K562 (cell line): ENCODE measurements around the gene THOC1. TPM values are rescaled to one million over a fixed set of nuclear protein-coding genes. Genes with fewer than 3 reads are reported as not detected.

Experiments
- ATAC-seq: fragments of 200-7000 bp; cut with Tn5 transposase; 3 replicates; pipeline ENCODE4 v1.9.1; 2020; ENCODE audit warnings: moderate library complexity
- BruUV-seq: library from RNA; stranded (reverse); fragments of 400-500 nt; replicated peaks from 2 replicates; lab custom pipeline; 2021; lab: Mats Ljungman, UMichigan
- CTCF ChIA-PET: fragments of 300-600 bp; formaldehyde crosslinking; extraction: SDS; loops from one replicate; lab custom pipeline; 2021; ENCODE audit warnings: low intra/inter-chr PET ratio; lab: Yijun Ruan, JAX
- POLR2A ChIA-PET: fragments of 300-600, 350-650 bp; sonication (Branson Sonifier 250); formaldehyde crosslinking; extraction: SDS; loops from one replicate; lab custom pipeline; 2021; ENCODE audit warnings: antibody characterized with exemption, inconsistent platforms; lab: Yijun Ruan, JAX
- DNase-seq, 4 experiments: peaks; one replicate each; pipeline versions ENCODE4 v3.0.0 to v3.0.0-alpha.2; 2011 to 2018; ENCODE audit warnings: low spot score in 3 of 4, mixed read lengths in 3 of 4; ENCODE audit errors: extremely low read depth in 1 of 4
- FAIRE-seq: peaks from 2 replicates; lab custom pipeline; 2011; peaks lifted over from hg19 to GRCh38; lab: Jason Lieb, UNC
- H2AFZ ChIP-seq: 2 replicates; pipeline ENCODE4 v1.6.0; 2011; ENCODE audit warnings: low read depth, low read length, control low read depth, inconsistent platforms
- H3K27ac ChIP-seq: fragments of 200-600 bp; 3 replicates; pipeline ENCODE4 v1.8.0; 2011; ENCODE audit warnings: low read depth, mild to moderate bottlenecking, control low read depth, inconsistent platforms, low read length, moderate library complexity, mixed read lengths; ENCODE audit errors: extremely low read depth
- H3K27me3 ChIP-seq, 2 experiments: fragments of 300-600 bp in 1 of 2; 2 replicates in 1 of 2; 3 replicates in 1 of 2; pipeline versions ENCODE4 v1.6.0 to v1.8.0; 2011; ENCODE audit warnings: inconsistent platforms in 2 of 2, low read length in 2 of 2, mild to moderate bottlenecking in 1 of 2, mixed read lengths in 1 of 2, moderate library complexity in 1 of 2; ENCODE audit not compliant: control insufficient read depth in 2 of 2, insufficient read depth in 2 of 2
- H3K36me3 ChIP-seq: fragments of 300-600 bp; 3 replicates; pipeline ENCODE4 v1.8.0; 2011; ENCODE audit warnings: mild to moderate bottlenecking, low read length, inconsistent platforms; ENCODE audit not compliant: control insufficient read depth, insufficient read depth
- H3K4me1 ChIP-seq, 2 experiments: fragments of 200-600 bp in 1 of 2; replicated peaks in 1 of 2; 2 replicates in 1 of 2; 3 replicates in 1 of 2; pipeline versions ENCODE4 v1.5.1 to v1.8.0; 2011; ENCODE audit warnings: inconsistent platforms in 2 of 2, low read length in 2 of 2, mild to moderate bottlenecking in 1 of 2, mixed read lengths in 1 of 2, moderate library complexity in 1 of 2; ENCODE audit not compliant: control insufficient read depth in 2 of 2, insufficient read depth in 2 of 2
- H3K4me2 ChIP-seq: 2 replicates; pipeline ENCODE4 v1.6.1; 2011; ENCODE audit warnings: low read length, control low read depth, inconsistent platforms, mixed read lengths; ENCODE audit not compliant: insufficient read depth
- H3K4me3 ChIP-seq: fragments of 200-600 bp; sonication (generic), shearing (Covaris generic); 2 replicates; pipeline ENCODE4 v1.5.1; 2016; ENCODE audit warnings: control low read depth, inconsistent platforms
- H3K79me2 ChIP-seq: fragments of 200-600 bp; 3 replicates; pipeline ENCODE4 v1.8.0; 2011; ENCODE audit warnings: low read length, inconsistent platforms; ENCODE audit not compliant: control insufficient read depth, insufficient read depth
- H3K9ac ChIP-seq, 2 experiments: 2 replicates each; pipeline versions ENCODE4 v1.6.0 to v1.6.1; 2011; ENCODE audit warnings: low read depth in 2 of 2, low read length in 2 of 2, control low read depth in 1 of 2, inconsistent platforms in 1 of 2, mild to moderate bottlenecking in 1 of 2, mixed read lengths in 1 of 2; ENCODE audit not compliant: insufficient read depth in 1 of 2
- H3K9me1 ChIP-seq: one replicate; pipeline ENCODE4 v1.6.0; 2011; ENCODE audit warnings: inconsistent platforms, mild to moderate bottlenecking, low read length, moderate library complexity; ENCODE audit not compliant: control insufficient read depth, insufficient read depth
- H3K9me3 ChIP-seq: replicated peaks from 2 replicates; pipeline ENCODE4 v1.5.1; 2011; ENCODE audit warnings: low read depth, low read length, inconsistent platforms; ENCODE audit not compliant: control insufficient read depth, insufficient read depth
- H4K20me1 ChIP-seq: replicated peaks from 2 replicates; pipeline ENCODE4 v1.6.1; 2011; ENCODE audit warnings: low read length, inconsistent platforms, mixed read lengths; ENCODE audit not compliant: control insufficient read depth, insufficient read depth
- BRCA1 ChIP-seq, 2 experiments: fragments of 450-650 bp in 1 of 2; sonication (generic) in 1 of 2; formaldehyde crosslinking in 1 of 2; IDR thresholded peaks; 2 replicates each; pipeline versions ENCODE4 v1.5.0 to v1.6.1; 2017 to 2020; ENCODE audit warnings: mild to moderate bottlenecking in 1 of 2, missing genetic modification reagents in 1 of 2
- GTF2E2 ChIP-seq: fragments of 200-800 bp; sonication (Bioruptor generic); IDR thresholded peaks from 2 replicates; pipeline ENCODE4 v1.6.1; 2016; ENCODE audit warnings: missing genetic modification characterization, missing compliant biosample characterization
- HDAC1 ChIP-seq, 2 experiments: fragments of 450-650 bp; IDR thresholded peaks; 2 replicates each; pipeline ENCODE4 v1.6.1; 2016 to 2017; ENCODE audit warnings: inconsistent platforms in 1 of 2, mild to moderate bottlenecking in 1 of 2, moderate library complexity in 1 of 2
- HDGF ChIP-seq: fragments of 450-650 bp; IDR thresholded peaks from 2 replicates; pipeline ENCODE4 v1.6.1; 2016
- HMBOX1 ChIP-seq: sonication (generic); IDR thresholded peaks from 2 replicates; pipeline ENCODE4 v1.6.1; 2016
- KLF10 ChIP-seq: fragments of 250-450 bp; sonication (Bioruptor Pico); IDR thresholded peaks from 2 replicates; pipeline ENCODE4 v1.6.1; 2021; ENCODE audit warnings: matching md5 sums
- MAX ChIP-seq: sonication (generic); formaldehyde crosslinking; IDR thresholded peaks from 2 replicates; pipeline ENCODE4 v1.9.0; 2022; ENCODE audit warnings: mild to moderate bottlenecking, missing genetic modification reagents
- RBBP5 ChIP-seq: fragments of 200-600 bp; sonication (generic); IDR thresholded peaks from 2 replicates; pipeline ENCODE4 v1.6.1; 2012; ENCODE audit warnings: borderline replicate concordance, mild to moderate bottlenecking, low read length, control low read depth, inconsistent platforms; ENCODE audit not compliant: insufficient read depth, poor library complexity, severe bottlenecking
- SMARCC2 ChIP-seq: fragments of 450-650 bp; IDR thresholded peaks from 2 replicates; pipeline ENCODE4 v1.6.1; 2017; ENCODE audit warnings: antibody characterized with exemption, moderate library complexity, mild to moderate bottlenecking, low read depth
- TFAP4 ChIP-seq: sonication (generic); formaldehyde crosslinking; IDR thresholded peaks from 2 replicates; pipeline ENCODE4 v1.8.0; 2022; ENCODE audit warnings: missing genetic modification reagents, mild to moderate bottlenecking, moderate library complexity, borderline replicate concordance
- ZKSCAN3 ChIP-seq: fragments of 250-450 bp; sonication (Bioruptor Pico); IDR thresholded peaks from 2 replicates; pipeline ENCODE4 v1.4.0; 2020
- ZNF398 ChIP-seq: fragments of 250-450 bp; sonication (Bioruptor Pico); IDR thresholded peaks from 2 replicates; pipeline ENCODE4 v1.8.0; 2021; ENCODE audit warnings: moderate library complexity, mild to moderate bottlenecking, inconsistent platforms
- WGBS: fragments of 100-300 bp; shearing (Covaris generic); methylation state at CpG from one replicate; pipeline ENCODE4 v1.1.6; 2016; ENCODE audit warnings: low coverage, mixed read lengths; ENCODE audit not compliant: insufficient coverage; ENCODE audit errors: missing lambda C conversion rate; 5-methylcytosine and 5-hydroxymethylcytosine counted together
- in situ Hi-C: fragments of 300-500 bp; cut with MboI; formaldehyde crosslinking; loops from 4 replicates; pipeline ENCODE4 v1.15.0; 2018; ENCODE audit warnings: inconsistent platforms, mixed read lengths
- intact Hi-C: fragments of 100-400 bp; cut with micrococcal nuclease; formaldehyde crosslinking; loops from 2 replicates; pipeline ENCODE4 v1.14.2; 2022
- polyA plus RNA-seq, 8 experiments: library from polyadenylated mRNA; depleted of rRNA in 4 of 8; stranded (reverse) in 5 of 8; unstranded in 3 of 8; fragments of >200 nt; fragmentation: Nextera tagmentation in 2 of 8; fragmentation: Illumina TruSeq in 1 of 8; extraction: Ambion mirVana in 2 of 8; extraction: Trizol in 1 of 8; gene quantifications; 2 replicates each; pipeline versions ENCODE4 v1.2.1 to v1.2.3, GENCODE V29; 2011 to 2014; ENCODE audit warnings: inconsistent platforms in 1 of 8, missing spikeins in 1 of 8
- total RNA-seq, 7 experiments: library from RNA; depleted of rRNA in 6 of 7; stranded (reverse); fragments of >200 nt in 6 of 7; fragmentation: Illumina TruSeq in 2 of 7; extraction: Trizol in 2 of 7; gene quantifications; 2 replicates each; pipeline versions ENCODE4 v1.2.1 to v1.2.3, GENCODE V29; 2011 to 2021; ENCODE audit warnings: low replicate concordance in 1 of 7

Gene THOC1
- total and polyA plus RNA-seq, 9 of the 15 experiments (the other 6 are each of a cell fraction or from before 2014, with no cell fraction given) = 71.1 to 143 (median 107) TPM

- FAIRE-seq (no peak), ATAC-seq (no peak), DNase-seq (no peak)
- Histone ChIP-seq H2AFZ (no peak overlapping the region), H3K4me2 (no peak overlapping the region), H3K79me2 (no peaks in the 10 kb centered on the region), H4K20me1 (0 out of 2 replicates have a peak, but pooled peaks cover under 1% of the 10 kb centered on the region), H3K36me3 (no peaks in the 10 kb centered on the region), H3K9me3 (no peaks in the 10 kb centered on the region), H3K27ac (no peak overlapping the region), H3K9me1 (no peaks in the 10 kb centered on the region), H3K27me3 (peaks cover 39 to 51% of the 10 kb centered on the region in 2 experiments), H3K9ac (no peak overlapping the region), H3K4me3 (no peak overlapping the region), H3K4me1 (peaks cover 0 to 5% of the 10 kb centered on the region in 2 experiments; a peak in 2 of 5 replicates)
- ChIA-PET CTCF (interaction anchor here (0.6 kb wide), 1 partner anchor 284 kb away, joined by 3 read pairs; no protein-coding TSS in a partner anchor), POLR2A (interaction anchor here (1.4 to 2.6 kb wide), 3 partner anchors 12 to 15 kb away, joined by 3 to 15 read pairs (median 4); no protein-coding TSS in a partner anchor)
- intact Hi-C loops = no loop called here
- no TSS peak for BruUV-seq
- TF ChIP-seq BRCA1 (IDR thresholded peaks at IDR 0.05) = no peak
- no peak for TF ChIP-seq BRCA1 (CRISPR knock-in tag; IDR thresholded peaks at IDR 0.05)
- no peak for TF ChIP-seq GTF2E2 (tag)
- 5% methylated on average over 8 of the region's 8 CpGs for WGBS
- in situ Hi-C loops = no loop called here
Measured at GRCh38 chr18:316393-316792, 48.5 kb upstream of the THOC1 start.

GRCh38 chr18:313931-314330 is 46.1 kb upstream of the THOC1 start:
- ATAC-seq (no peak), DNase-seq (no peak), FAIRE-seq (no peak)
- no TSS peak for BruUV-seq
- Histone ChIP-seq H2AFZ (no peak overlapping the region), H3K4me3 (no peak overlapping the region), H3K27me3 (peaks cover 32 to 42% of the 10 kb centered on the region in 2 experiments; a peak in 4 of 5 replicates), H3K4me1 (peaks cover 0 to 5% of the 10 kb centered on the region in 2 experiments; a peak in 2 of 5 replicates), H3K9me1 (no peaks in the 10 kb centered on the region), H3K79me2 (no peaks in the 10 kb centered on the region), H3K4me2 (no peak overlapping the region), H3K36me3 (no peaks in the 10 kb centered on the region), H3K27ac (no peak overlapping the region), H3K9me3 (no peaks in the 10 kb centered on the region), H3K9ac (no peak overlapping the region), H4K20me1 (no peaks in the 10 kb centered on the region)
- CTCF ChIA-PET = no interaction called here
- in situ Hi-C loops (no loop called here), intact Hi-C loops (no loop called here)
- POLR2A ChIA-PET = interaction anchor here (0.7 kb wide), 1 partner anchor 9 kb away, joined by 3 read pairs; no protein-coding TSS in a partner anchor
- TF ChIP-seq ZKSCAN3 (CRISPR knock-in tag) = no peak
- no peak for TF ChIP-seq RBBP5
- no peak for TF ChIP-seq SMARCC2
- no peak for TF ChIP-seq KLF10 (CRISPR knock-in tag)
- no peak for TF ChIP-seq HDGF
- no peak for TF ChIP-seq ZNF398 (CRISPR knock-in tag)
- TF ChIP-seq HDAC1 (IDR thresholded peaks at IDR 0.05) = no peak
- no peak for TF ChIP-seq TFAP4 (CRISPR knock-in tag)
- no peak for TF ChIP-seq MAX (CRISPR knock-in tag)
- TF ChIP-seq HMBOX1 = no peak
